H1 (cell line): ENCODE data around the gene MFSD6L. TPM values are rescaled to one million over a fixed set of nuclear protein-coding genes. Genes with fewer than 3 reads are reported as not detected.
A peak's percentile ranks its signal among the peaks of the same experiment; 100 is the strongest.

ENCODE experiments used
- CTCF ChIA-PET: fragments of 300-600 bp; sonication (Branson Sonifier 250); formaldehyde crosslinking; loops from one replicate; lab custom pipeline; 2021; ENCODE audit not compliant: partially characterized antibody; lab: Charles Lee
- POLR2A ChIA-PET: fragments of 300-600 bp; sonication (Branson Sonifier 250); formaldehyde crosslinking; loops from one replicate; lab custom pipeline; 2021; ENCODE audit warnings: inconsistent platforms; ENCODE audit not compliant: partially characterized antibody; lab: Charles Lee
- DNase-seq, 2 experiments: peaks; one replicate each; pipeline versions ENCODE4 v3.0.0 to v3.0.0-alpha.2; 2010 to 2022; ENCODE audit warnings: low spot score in 2 of 2, low read depth in 1 of 2, mixed read lengths in 1 of 2
- FAIRE-seq: peaks from 2 replicates; lab custom pipeline; 2011; peaks lifted over from hg19 to GRCh38; lab: Jason Lieb, UNC
- H2AFZ ChIP-seq: 2 replicates; pipeline ENCODE4 v1.8.1; 2012; ENCODE audit warnings: low read length, inconsistent platforms
- H2AK5ac ChIP-seq: 2 replicates; pipeline ENCODE4 v1.6.1; 2013; ENCODE audit warnings: low read depth, low read length
- H2BK120ac ChIP-seq: replicated peaks from 2 replicates; pipeline ENCODE3; 2013; ENCODE audit warnings: low read depth, low read length, inconsistent platforms
- H2BK12ac ChIP-seq: 2 replicates; pipeline ENCODE4 v1.6.1; 2013; ENCODE audit warnings: low read depth, low read length
- H2BK15ac ChIP-seq: 2 replicates; pipeline ENCODE4 v1.6.1; 2013; ENCODE audit warnings: low read length
- H2BK20ac ChIP-seq: 2 replicates; pipeline ENCODE4 v1.6.1; 2013; ENCODE audit warnings: low read length
- H2BK5ac ChIP-seq: 2 replicates; pipeline ENCODE4 v1.6.1; 2013; ENCODE audit warnings: low read depth, low read length
- H3K14ac ChIP-seq: 2 replicates; pipeline ENCODE4 v1.6.1; 2013; ENCODE audit warnings: inconsistent platforms; ENCODE audit not compliant: insufficient read length
- H3K18ac ChIP-seq: 2 replicates; pipeline ENCODE4 v1.6.1; 2013; ENCODE audit warnings: low read length; ENCODE audit errors: extremely low read depth
- H3K23ac ChIP-seq: 2 replicates; pipeline ENCODE4 v1.6.1; 2013; ENCODE audit warnings: inconsistent platforms; ENCODE audit not compliant: insufficient read length
- H3K23me2 ChIP-seq: 2 replicates; pipeline ENCODE4 v1.6.1; 2013; ENCODE audit warnings: low read depth, low read length
- H3K27ac ChIP-seq: 2 replicates; pipeline ENCODE4 v1.6.1; 2011; ENCODE audit warnings: low read depth, low read length, inconsistent platforms
- H3K27me3 ChIP-seq, 4 experiments: replicated peaks in 1 of 4; 1 replicate in 1 of 4; 2 replicates in 3 of 4; pipeline versions ENCODE4 v1.6.1 to v1.8.1; 2011 to 2013; ENCODE audit warnings: low read length in 3 of 4, mild to moderate bottlenecking in 3 of 4, inconsistent platforms in 2 of 4, mixed read lengths in 2 of 4, moderate library complexity in 1 of 4; ENCODE audit not compliant: control insufficient read depth in 3 of 4, insufficient read depth in 3 of 4; ENCODE audit errors: extremely low read depth in 1 of 4
- H3K36me3 ChIP-seq, 4 experiments: 2 replicates each; pipeline versions ENCODE4 v1.6.1 to v1.8.1; 2011 to 2013; ENCODE audit warnings: mild to moderate bottlenecking in 4 of 4, low read length in 3 of 4, moderate library complexity in 2 of 4, control low read depth in 1 of 4, inconsistent platforms in 1 of 4; ENCODE audit not compliant: insufficient read depth in 4 of 4, control insufficient read depth in 2 of 4
- H3K4ac ChIP-seq: replicated peaks from 2 replicates; pipeline ENCODE3; 2013; ENCODE audit warnings: low read length, low read depth, mixed read lengths, inconsistent platforms; ENCODE audit not compliant: insufficient read length
- H3K4me1 ChIP-seq, 4 experiments: replicated peaks in 1 of 4; 1 replicate in 1 of 4; 2 replicates in 3 of 4; pipeline versions ENCODE4 v1.6.1 to v1.8.1; 2011 to 2013; ENCODE audit warnings: low read length in 3 of 4, inconsistent platforms in 2 of 4, mixed read lengths in 1 of 4; ENCODE audit not compliant: insufficient read depth in 4 of 4, control insufficient read depth in 3 of 4
- H3K4me2 ChIP-seq, 2 experiments: 2 replicates each; pipeline versions ENCODE4 v1.6.1 to v1.8.1; 2011 to 2013; ENCODE audit warnings: low read depth in 2 of 2, low read length in 2 of 2, control low read depth in 1 of 2, inconsistent platforms in 1 of 2, mild to moderate bottlenecking in 1 of 2; ENCODE audit not compliant: insufficient read depth in 1 of 2
- H3K4me3 ChIP-seq, 4 experiments: fragments of 200-600, 300-600 bp in 1 of 4; sonication (generic), shearing (Covaris generic), sonication (Bioruptor Twin) in 1 of 4; 2 replicates each; pipeline versions ENCODE4 v1.5.1 to v1.8.1; 2011 to 2016; ENCODE audit warnings: low read length in 4 of 4, low read depth in 3 of 4, control low read depth in 2 of 4, inconsistent platforms in 2 of 4, mild to moderate bottlenecking in 2 of 4, mixed read lengths in 1 of 4, moderate library complexity in 1 of 4; ENCODE audit not compliant: insufficient read depth in 2 of 4; ENCODE audit errors: extremely low read depth in 1 of 4
- H3K56ac ChIP-seq: replicated peaks from 2 replicates; pipeline ENCODE3; 2013; ENCODE audit warnings: low read depth, mild to moderate bottlenecking, mixed read lengths, low read length, inconsistent platforms; ENCODE audit not compliant: insufficient read length
- H3K79me1 ChIP-seq: 2 replicates; pipeline ENCODE4 v1.6.1; 2013; ENCODE audit warnings: low read depth, low read length, control low read depth
- H3K79me2 ChIP-seq, 2 experiments: 2 replicates each; pipeline versions ENCODE4 v1.6.1 to v1.8.1; 2012 to 2013; ENCODE audit warnings: low read length in 2 of 2, mild to moderate bottlenecking in 2 of 2, inconsistent platforms in 1 of 2; ENCODE audit not compliant: insufficient read depth in 2 of 2, control insufficient read depth in 1 of 2
- H3K9ac ChIP-seq, 4 experiments: replicated peaks in 1 of 4; 1 replicate in 1 of 4; 2 replicates in 3 of 4; pipeline versions ENCODE4 v1.6.1 to v1.8.1; 2011 to 2013; ENCODE audit warnings: low read depth in 3 of 4, low read length in 3 of 4, control low read depth in 2 of 4, mild to moderate bottlenecking in 2 of 4, moderate library complexity in 2 of 4, inconsistent platforms in 1 of 4; ENCODE audit errors: extremely low read depth in 1 of 4
- H3K9me3 ChIP-seq, 2 experiments: 2 replicates each; pipeline versions ENCODE4 v1.6.1 to v1.8.1; 2012 to 2013; ENCODE audit warnings: mild to moderate bottlenecking in 2 of 2, moderate library complexity in 2 of 2, control low read depth in 1 of 2, inconsistent platforms in 1 of 2, low read depth in 1 of 2, low read length in 1 of 2, mixed read lengths in 1 of 2; ENCODE audit not compliant: insufficient read depth in 2 of 2
- H4K20me1 ChIP-seq, 2 experiments: replicated peaks in 1 of 2; 2 replicates each; pipeline versions ENCODE3 to v1.8.1; 2011 to 2013; ENCODE audit warnings: inconsistent platforms in 2 of 2, low read length in 2 of 2, mild to moderate bottlenecking in 1 of 2; ENCODE audit not compliant: insufficient read depth in 2 of 2, control insufficient read depth in 1 of 2
- H4K5ac ChIP-seq: 2 replicates; pipeline ENCODE4 v1.6.1; 2013; ENCODE audit warnings: low read length, low read depth, mixed read lengths, inconsistent platforms; ENCODE audit not compliant: insufficient read length
- H4K8ac ChIP-seq: 2 replicates; pipeline ENCODE4 v1.8.0; 2013; ENCODE audit warnings: mild to moderate bottlenecking, moderate library complexity, low read length, inconsistent platforms; ENCODE audit not compliant: insufficient read depth; ENCODE audit errors: extremely low read depth
- H4K91ac ChIP-seq: replicated peaks from 2 replicates; pipeline ENCODE3; 2013; ENCODE audit warnings: low read length, mixed read lengths, inconsistent platforms; ENCODE audit not compliant: insufficient read length
- BRCA1 ChIP-seq: IDR thresholded peaks from 2 replicates; pipeline ENCODE4 v1.6.1; 2012; ENCODE audit warnings: low read depth, low read length, improper control_type of control experiment
- CEBPB ChIP-seq: IDR thresholded peaks from 2 replicates; pipeline ENCODE4 v1.6.1; 2012; ENCODE audit warnings: low read depth, low read length
- EGR1 ChIP-seq: IDR thresholded peaks from 2 replicates; pipeline ENCODE4 v1.6.1; 2011; ENCODE audit warnings: low read depth, low read length, borderline replicate concordance
- FOSL1 ChIP-seq: IDR thresholded peaks from 2 replicates; pipeline ENCODE4 v1.6.1; 2011; ENCODE audit warnings: mild to moderate bottlenecking, low read depth, low read length, moderate library complexity; ENCODE audit not compliant: insufficient read depth
- GABPA ChIP-seq: IDR thresholded peaks from 2 replicates; pipeline ENCODE4 v1.6.1; 2011; ENCODE audit warnings: mild to moderate bottlenecking, low read length, moderate library complexity, borderline replicate concordance; ENCODE audit not compliant: insufficient read depth
- HDAC6 ChIP-seq: IDR thresholded peaks from one replicate; pipeline ENCODE4 v1.7.1; 2012; ENCODE audit warnings: low read depth, mild to moderate bottlenecking, inconsistent platforms, low read length, moderate library complexity
- KDM1A ChIP-seq: fragments of 200-600, 300-600 bp; sonication (generic); IDR thresholded peaks from 2 replicates; pipeline ENCODE4 v1.7.1; 2016; ENCODE audit warnings: mild to moderate bottlenecking, low read length, borderline replicate concordance
- KDM5A ChIP-seq: fragments of 200-600 bp; IDR thresholded peaks from 2 replicates; pipeline ENCODE4 v1.7.1; 2012; ENCODE audit warnings: mild to moderate bottlenecking, low read length, inconsistent platforms, mixed read lengths
- SP1 ChIP-seq: IDR thresholded peaks from 2 replicates; pipeline ENCODE4 v1.6.1; 2011; ENCODE audit warnings: low read depth, low read length
- SP2 ChIP-seq: IDR thresholded peaks from 2 replicates; pipeline ENCODE4 v1.6.1; 2012; ENCODE audit warnings: mild to moderate bottlenecking, low read length, inconsistent platforms
- SUZ12 ChIP-seq: fragments of 200-600 bp; sonication (generic); IDR thresholded peaks from 2 replicates; pipeline ENCODE4 v1.6.1; 2012; ENCODE audit warnings: mild to moderate bottlenecking, inconsistent platforms, low read length, moderate library complexity, mixed read lengths
- TCF12 ChIP-seq: IDR thresholded peaks from 2 replicates; pipeline ENCODE4 v1.6.1; 2011; ENCODE audit warnings: low read depth, mild to moderate bottlenecking, low read length
- TEAD4 ChIP-seq: IDR thresholded peaks from 2 replicates; pipeline ENCODE4 v1.6.1; 2012; ENCODE audit warnings: low read depth, low read length, inconsistent platforms, mixed read lengths
- WGBS, 2 experiments: shearing (Covaris generic) in 1 of 2; methylation state at CpG; one replicate each; pipeline versions ENCODE4 v1.1.6 to v1.1.7; 2013 to 2015; ENCODE audit warnings: low lambda C conversion rate in 2 of 2, mixed read lengths in 2 of 2, inconsistent platforms in 1 of 2, low coverage in 1 of 2, missing lambda C conversion rate in 1 of 2; ENCODE audit not compliant: insufficient replicate concordance in 2 of 2, insufficient coverage in 1 of 2, insufficient read length in 1 of 2; ENCODE audit errors: extremely low coverage in 1 of 2, missing lambda C conversion rate in 1 of 2; 5-methylcytosine and 5-hydroxymethylcytosine counted together
- polyA plus RNA-seq, 7 experiments: library from polyadenylated mRNA; depleted of rRNA in 3 of 7; stranded (reverse) in 5 of 7; unstranded in 2 of 7; fragments of >200 nt in 5 of 7; fragments of 200-250 nt in 2 of 7; gene quantifications; 1 replicate in 5 of 7; 2 replicates in 1 of 7; 4 replicates in 1 of 7; pipeline versions ENCODE4 v1.2.1 to v1.2.3, GENCODE V29; 2011 to 2013; ENCODE audit warnings: missing spikeins in 2 of 7, mixed read lengths in 2 of 7
- total RNA-seq: library from RNA; stranded (reverse); fragmentation: NEBNext Ultra II Directional; extraction: Animal tissue kit (Norgen Biotek cat#: 25700); gene quantifications from 2 replicates; pipeline ENCODE4 v1.2.1, GENCODE V29; 2021

The MFSD6L gene
- total and polyA plus RNA-seq, 2 of the 8 experiments (the other 6 are each of a cell fraction or from before 2014, with no cell fraction given): 2.6 to 2.7 TPM

DNA sequence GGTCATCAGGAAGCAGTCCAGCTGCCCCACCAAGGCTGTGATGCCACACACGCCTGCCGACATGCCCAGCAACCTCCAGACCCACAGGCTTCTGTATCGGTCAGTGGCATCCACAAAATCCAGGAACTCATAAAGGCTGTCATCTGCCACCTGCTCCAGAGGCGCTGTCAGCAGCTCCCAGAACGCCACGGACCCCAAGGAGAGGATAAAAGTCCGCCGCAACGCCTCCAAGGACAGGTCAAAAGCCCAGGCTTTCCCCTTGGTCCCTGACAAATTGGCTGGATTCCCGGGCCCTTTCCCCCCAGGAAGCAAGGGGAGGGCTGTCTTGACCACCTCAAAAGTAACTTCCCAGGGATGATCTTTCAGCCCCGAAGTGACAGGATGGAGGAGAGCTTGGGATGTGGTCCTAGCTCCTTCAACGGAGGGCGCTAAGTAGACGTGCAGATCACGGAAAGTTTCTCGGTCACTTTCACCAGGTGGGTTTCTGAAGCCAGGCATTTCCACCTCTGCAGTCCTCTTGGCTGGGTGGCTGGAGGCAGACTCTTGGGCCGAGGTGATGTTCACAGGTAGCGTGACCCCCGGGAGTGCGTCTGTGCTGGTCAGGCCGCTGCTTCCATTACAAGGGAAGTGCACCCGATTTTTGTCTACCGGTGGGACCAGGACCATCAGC, 854 bp downstream of the MFSD6L start:
- no peaks in the 10 kb centered on the region for H3K79me2 ChIP-seq
- H2BK120ac ChIP-seq: no peak overlapping the region
- no peak overlapping the region for H3K9ac ChIP-seq
- H3K56ac ChIP-seq: no peak overlapping the region
- H3K27me3 ChIP-seq: peaks cover 0 to 6% (median 1%) of the 10 kb centered on the region in 4 experiments; a peak in 2 of 7 replicates
- H2BK12ac ChIP-seq: peak overlapping the region; percentile 79; the same call in 1 of the 2 replicates
- no peak overlapping the region for H3K23ac ChIP-seq
- ChIA-PET CTCF (interaction anchor here (1.0 to 4.1 kb wide), 11 partner anchors 11 to 223 kb away, joined by 3 to 33 read pairs (median 7); no protein-coding TSS in a partner anchor), POLR2A (interaction anchor here (0.7 to 1.6 kb wide), 7 partner anchors 9 to 625 kb away, joined by 3 to 4 read pairs (median 4); no protein-coding TSS in a partner anchor)
- no peak overlapping the region for H2BK20ac ChIP-seq
- FAIRE-seq: no peak
- peaks cover 6% of the 10 kb centered on the region; the same call in 1 of the 2 replicates for H3K23me2 ChIP-seq
- H4K8ac ChIP-seq: no peak overlapping the region
- H3K79me1 ChIP-seq: no peaks in the 10 kb centered on the region
- H2AFZ ChIP-seq: peak overlapping the region; percentile 84; the same call in 1 of the 2 replicates
- no peaks in the 10 kb centered on the region for H3K36me3 ChIP-seq
- H3K9me3 ChIP-seq: no peaks in the 10 kb centered on the region
- H3K4me1 ChIP-seq: peaks cover 0 to 13% (median 5%) of the 10 kb centered on the region in 4 experiments; a peak in 5 of 7 replicates
- no peak overlapping the region for H3K4ac ChIP-seq
- H3K4me3 ChIP-seq: peak overlapping the region; percentile 44 to 71 (median 56); a peak in 7 of 8 replicates
- H2BK5ac ChIP-seq: peak overlapping the region; percentile 37; the same call in 1 of the 2 replicates
- H2AK5ac ChIP-seq: no peak overlapping the region
- no peaks in the 10 kb centered on the region for H4K20me1 ChIP-seq
- WGBS, 2 experiments: 69% methylated on average over 23 of the region's 23 CpGs; no CpG with 5 or more reads in 1 of the 2 experiments
- H3K18ac ChIP-seq: peak overlapping the region; percentile 81; the same call in 1 of the 2 replicates
- H3K14ac ChIP-seq: no peak overlapping the region
- peak overlapping the region; percentile 77 to 79 for H3K4me2 ChIP-seq
- H4K5ac ChIP-seq: no peak overlapping the region
- no peak overlapping the region; the same call in 1 of the 2 replicates for H3K27ac ChIP-seq
- DNase-seq: no peak
- no peak overlapping the region for H2BK15ac ChIP-seq
- no peak overlapping the region for H4K91ac ChIP-seq
- TF ChIP-seq SP2: no peak
- no peak for TF ChIP-seq BRCA1
- no peak for TF ChIP-seq CEBPB
- no peak for TF ChIP-seq TEAD4
- TF ChIP-seq HDAC6: no peak
- TF ChIP-seq TCF12: no peak
- TF ChIP-seq GABPA: no peak
- no peak for TF ChIP-seq EGR1
- TF ChIP-seq SP1: no peak
- TF ChIP-seq SUZ12: no peak
- TF ChIP-seq FOSL1: no peak
- no peak for TF ChIP-seq KDM1A
- no peak for TF ChIP-seq KDM5A
